ENCODE results near the gene CAP2. TPM values are rescaled to one million over a fixed set of nuclear protein-coding genes. Genes with fewer than 3 reads are reported as not detected.
A peak's percentile ranks its signal among the peaks of the same experiment; 100 is the strongest.
"Not testable (repeated sequence)": the region's sequence is repeated elsewhere in the genome, so short reads cannot be mapped to it uniquely, and the experiment has no call there.

Gene CAP2
- total RNA-seq, 1 donor from 2014 or later: 2.1 TPM

GRCh38 chr6:17519120-17519519, 125.7 kb downstream of the CAP2 start:
- TF ChIP-seq CTCF (IDR thresholded peaks at IDR 0.05; ENCODE audit: insufficient read depth, low read length, severe bottlenecking): no peak
- H3K4me3 ChIP-seq (ENCODE audit: low read depth, low read length): no peak overlapping the region
- H3K36me3 ChIP-seq (ENCODE audit: control insufficient read depth, insufficient read depth, low read length): no peaks in the 10 kb centered on the region
- DNase-seq (ENCODE audit: low read depth) (peak; percentile 9), FAIRE-seq (no peak)
- no peaks in the 10 kb centered on the region for H3K27me3 ChIP-seq (ENCODE audit: control insufficient read depth, insufficient read depth, low read length)

GRCh38 chr6:17525637-17526036, 132.2 kb downstream of the CAP2 start:
- Histone ChIP-seq H3K4me3 (ENCODE audit: low read depth, low read length) (no peak overlapping the region), H3K36me3 (ENCODE audit: control insufficient read depth, insufficient read depth, low read length) (no peaks in the 10 kb centered on the region), H3K27me3 (ENCODE audit: control insufficient read depth, insufficient read depth, low read length) (no peaks in the 10 kb centered on the region)
- FAIRE-seq (no peak), DNase-seq (ENCODE audit: low read depth) (no peak)
- TF ChIP-seq CTCF (IDR thresholded peaks at IDR 0.05; ENCODE audit: insufficient read depth, low read length, severe bottlenecking): no peak

GRCh38 chr6:17527076-17527475, 133.7 kb downstream of the CAP2 start:
- no peak overlapping the region for H3K4me3 ChIP-seq (ENCODE audit: low read depth, low read length)
- H3K36me3 ChIP-seq (ENCODE audit: control insufficient read depth, insufficient read depth, low read length): no peaks in the 10 kb centered on the region
- no peak for DNase-seq (ENCODE audit: low read depth)
- no peaks in the 10 kb centered on the region for H3K27me3 ChIP-seq (ENCODE audit: control insufficient read depth, insufficient read depth, low read length)
- TF ChIP-seq CTCF (IDR thresholded peaks at IDR 0.05; ENCODE audit: insufficient read depth, low read length, severe bottlenecking): no peak
- FAIRE-seq: no peak

- H3K27me3 ChIP-seq (ENCODE audit: control insufficient read depth, insufficient read depth, low read length): no peaks in the 10 kb centered on the region
- no peak for TF ChIP-seq CTCF (IDR thresholded peaks at IDR 0.05; ENCODE audit: insufficient read depth, low read length, severe bottlenecking)
- DNase-seq (ENCODE audit: low read depth) (no peak), FAIRE-seq (no peak)
- H3K36me3 ChIP-seq (ENCODE audit: control insufficient read depth, insufficient read depth, low read length): no peaks in the 10 kb centered on the region
- H3K4me3 ChIP-seq (ENCODE audit: low read depth, low read length): no peak overlapping the region
Observed at GRCh38 chr6:17530321-17530835, 137.0 kb downstream of the CAP2 start.

- no peak for TF ChIP-seq CTCF (IDR thresholded peaks at IDR 0.05; ENCODE audit: insufficient read depth, low read length, severe bottlenecking)
- Histone ChIP-seq H3K27me3 (ENCODE audit: control insufficient read depth, insufficient read depth, low read length) (no peaks in the 10 kb centered on the region), H3K36me3 (ENCODE audit: control insufficient read depth, insufficient read depth, low read length) (peaks cover 4% of the 10 kb centered on the region), H3K4me3 (ENCODE audit: low read depth, low read length) (no peak overlapping the region)
- no peak for DNase-seq (ENCODE audit: low read depth)
- FAIRE-seq: no peak
Observed at GRCh38 chr6:17536586-17536985, 143.2 kb downstream of the CAP2 start.

GRCh38 chr6:17542243-17542642, 148.8 kb downstream of the CAP2 start:
- H3K27me3 ChIP-seq (ENCODE audit: control insufficient read depth, insufficient read depth, low read length): no peaks in the 10 kb centered on the region
- DNase-seq (ENCODE audit: low read depth) (no peak), FAIRE-seq (no peak)
- no peak overlapping the region for H3K4me3 ChIP-seq (ENCODE audit: low read depth, low read length)
- H3K36me3 ChIP-seq (ENCODE audit: control insufficient read depth, insufficient read depth, low read length): peaks cover 4% of the 10 kb centered on the region
- TF ChIP-seq CTCF (IDR thresholded peaks at IDR 0.05; ENCODE audit: insufficient read depth, low read length, severe bottlenecking): no peak

GRCh38 chr6:17545681-17546080, 152.3 kb downstream of the CAP2 start:
- DNase-seq (ENCODE audit: low read depth); H3K36me3 ChIP-seq (ENCODE audit: control insufficient read depth, insufficient read depth, low read length); H3K27me3 ChIP-seq (ENCODE audit: control insufficient read depth, insufficient read depth, low read length); FAIRE-seq; H3K4me3 ChIP-seq (ENCODE audit: low read depth, low read length): not testable (repeated sequence)
